PC-9 (cell line): ENCODE measurements around the gene LRFN4. TPM values are rescaled to one million over a fixed set of nuclear protein-coding genes. Genes with fewer than 3 reads are reported as not detected.

Experiments used
- BruUV-seq: library from RNA; stranded (reverse); fragments of 400-500 nt; replicated peaks from 2 replicates; lab custom pipeline; 2021; lab: Mats Ljungman, UMichigan
- CTCF ChIA-PET: fragments of 300-600 bp; sonication (Branson Sonifier 250); formaldehyde crosslinking; loops from one replicate; lab custom pipeline; 2022; ENCODE audit warnings: antibody characterized with exemption; lab: Charles Lee
- POLR2A ChIA-PET: fragments of 300-600 bp; sonication (Branson Sonifier 250); formaldehyde crosslinking; loops from one replicate; lab custom pipeline; 2022; ENCODE audit warnings: antibody characterized with exemption; ENCODE audit not compliant: unreplicated experiment; lab: Charles Lee
- DNase-seq, 2 experiments: peaks; one replicate each; pipeline versions ENCODE4 v3.0.0 to v3.0.0-alpha.2; 2015 to 2022; ENCODE audit warnings: mixed read lengths in 1 of 2
- H2AFZ ChIP-seq: fragments of 200-600 bp; sonication (generic); 2 replicates; pipeline ENCODE4 v1.8.1; 2017; ENCODE audit warnings: antibody characterized with exemption
- H3F3A ChIP-seq: fragments of 200-600 bp; sonication (generic); 2 replicates; pipeline ENCODE4 v1.8.1; 2017; ENCODE audit warnings: antibody characterized with exemption, mild to moderate bottlenecking, low read depth; ENCODE audit not compliant: insufficient read depth
- H3K27ac ChIP-seq: fragments of 200-600 bp; sonication (generic); 2 replicates; pipeline ENCODE4 v1.6.1; 2016; ENCODE audit warnings: mixed run types
- H3K27me3 ChIP-seq: fragments of 200-600 bp; sonication (generic); 2 replicates; pipeline ENCODE4 v1.6.1; 2016; ENCODE audit warnings: low read depth, mixed run types; ENCODE audit not compliant: insufficient read depth
- H3K36me3 ChIP-seq: fragments of 200-600 bp; sonication (generic); 2 replicates; pipeline ENCODE4 v1.6.1; 2016; ENCODE audit warnings: low read depth, mixed run types
- H3K4me1 ChIP-seq: fragments of 200-600 bp; sonication (generic); replicated peaks from 2 replicates; pipeline ENCODE4 v1.6.1; 2016; ENCODE audit warnings: mixed run types; ENCODE audit not compliant: insufficient read depth
- H3K4me2 ChIP-seq: fragments of 200-600 bp; sonication (generic); 2 replicates; pipeline ENCODE4 v1.6.1; 2017; ENCODE audit warnings: mixed run types
- H3K4me3 ChIP-seq: fragments of 200-600 bp; sonication (generic); 2 replicates; pipeline ENCODE4 v1.6.1; 2016; ENCODE audit warnings: mixed run types
- H3K79me2 ChIP-seq: fragments of 200-600 bp; sonication (generic); 2 replicates; pipeline ENCODE4 v1.6.1; 2017; ENCODE audit warnings: low read depth, mixed run types
- H3K9me2 ChIP-seq: fragments of 200-600 bp; sonication (generic); 2 replicates; pipeline ENCODE4 v1.8.1; 2017; ENCODE audit warnings: mild to moderate bottlenecking; ENCODE audit not compliant: insufficient read depth
- H3K9me3 ChIP-seq: fragments of 200-600 bp; sonication (generic); 2 replicates; pipeline ENCODE4 v1.8.1; 2016; ENCODE audit warnings: low read depth; ENCODE audit not compliant: insufficient read depth
- H4K20me1 ChIP-seq: fragments of 200-600 bp; sonication (generic); 2 replicates; pipeline ENCODE4 v1.8.1; 2017; ENCODE audit not compliant: insufficient read depth
- CTCF ChIP-seq: fragments of 200-600 bp; sonication (generic); conservative IDR thresholded peaks from 2 replicates; pipeline ENCODE4 v1.6.1; 2017; ENCODE audit warnings: mixed run types, antibody characterized with exemption, mild to moderate bottlenecking, moderate library complexity
- EZH2 ChIP-seq: fragments of 200-600 bp; sonication (generic); IDR thresholded peaks from 2 replicates; pipeline ENCODE4 v1.8.0; 2017; ENCODE audit warnings: antibody characterized with exemption, low read depth
- intact Hi-C: fragments of 100-400 bp; cut with micrococcal nuclease; formaldehyde crosslinking; loops from one replicate; pipeline ENCODE4 v1.10.0; 2022; ENCODE audit not compliant: unreplicated experiment
- total RNA-seq: library from RNA; stranded (reverse); gene quantifications from 2 replicates; pipeline ENCODE4 v1.2.3, GENCODE V29; 2021

Gene LRFN4
- total RNA-seq, 1 experiment from 2014 or later = 13.8 TPM

DNA sequence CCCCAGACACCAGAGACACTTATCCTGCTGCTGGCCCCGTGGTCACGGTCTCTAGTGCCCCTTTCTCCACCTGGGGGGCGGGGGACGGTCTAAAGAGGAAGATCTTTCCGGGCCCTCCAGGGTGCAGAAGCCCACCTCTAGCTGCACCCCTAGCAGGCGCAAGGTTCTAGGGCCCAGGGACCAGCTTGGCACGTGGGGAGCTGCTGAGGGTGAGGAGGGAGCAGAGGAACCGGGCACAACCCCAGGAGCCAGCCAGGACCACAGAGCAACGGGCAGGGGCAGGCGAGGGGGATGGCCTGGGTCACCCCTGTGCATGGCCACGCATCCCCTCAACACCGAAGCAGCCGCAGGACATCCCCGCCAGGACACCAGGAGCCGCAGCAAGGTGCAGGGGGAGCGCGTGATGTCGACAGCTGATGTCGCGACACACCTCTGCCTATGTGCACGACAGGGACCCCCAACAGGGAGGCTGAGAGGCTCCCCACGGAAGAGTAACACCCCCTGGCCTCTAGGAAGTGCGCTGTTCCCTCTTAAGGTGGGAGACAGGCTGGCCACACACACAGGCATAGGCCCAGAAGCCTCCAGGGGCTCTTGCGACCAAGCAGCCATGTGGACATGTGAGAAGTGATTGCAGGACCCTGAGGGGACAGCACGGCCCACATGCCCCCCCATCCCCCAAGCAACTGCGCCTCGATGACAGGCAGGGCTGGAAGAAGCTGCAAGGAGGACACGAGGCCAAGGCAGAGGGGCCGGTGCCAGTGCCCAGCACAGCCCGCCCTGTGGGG, 5.1 kb downstream of the LRFN4 start:
- DNase-seq = no peak
- Histone ChIP-seq H3K9me2 (no peaks in the 10 kb centered on the region), H4K20me1 (no peaks in the 10 kb centered on the region), H3F3A (peaks cover 6% of the 10 kb centered on the region; the same call in 1 of the 2 replicates), H3K4me2 (no peak overlapping the region), H3K27me3 (no peaks in the 10 kb centered on the region), H3K4me3 (no peak overlapping the region), H2AFZ (no peak overlapping the region), H3K9me3 (no peaks in the 10 kb centered on the region), H3K4me1 (0 out of 2 replicates have a peak, but pooled peaks cover 3% of the 10 kb centered on the region), H3K79me2 (0 out of 2 replicates have a peak, but pooled peaks cover 5% of the 10 kb centered on the region), H3K36me3 (no peaks in the 10 kb centered on the region), H3K27ac (no peak overlapping the region)
- CTCF ChIA-PET = no interaction called here
- no TSS peak for BruUV-seq
- intact Hi-C loops = no loop called here
- TF ChIP-seq EZH2 (no peak), CTCF (no peak)
- POLR2A ChIA-PET = no interaction called here

DNA sequence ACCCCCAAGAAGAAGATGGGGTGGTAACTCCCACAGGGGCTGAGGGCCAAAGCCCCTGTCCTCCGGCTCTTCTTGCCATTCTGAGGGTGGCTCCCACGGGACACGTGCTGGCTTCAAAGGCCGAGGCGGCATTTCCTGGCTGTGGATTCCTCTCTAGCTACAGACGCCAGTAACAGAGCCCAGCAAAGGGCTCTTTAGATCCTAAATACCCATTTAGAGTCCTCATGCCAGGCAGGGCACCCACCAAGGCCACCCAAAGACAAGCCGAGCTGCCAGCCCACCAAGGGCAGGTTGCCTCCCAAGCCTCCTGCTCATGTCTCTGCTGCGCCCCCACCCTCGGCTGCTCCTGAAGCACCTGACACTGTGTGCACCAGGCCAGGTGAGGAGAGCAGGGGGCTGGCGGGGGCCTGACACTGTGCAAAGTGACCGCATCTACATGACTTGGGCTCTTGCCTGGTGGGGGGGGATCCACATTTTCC, 5.7 kb downstream of the LRFN4 start:
- POLR2A ChIA-PET = no interaction called here
- Histone ChIP-seq H3K4me3 (no peak overlapping the region), H3K4me1 (0 out of 2 replicates have a peak, but pooled peaks cover 2% of the 10 kb centered on the region)

More for the DNA sequence above, 5.7 kb downstream of the LRFN4 start:
- CTCF ChIA-PET = no interaction called here
- Histone ChIP-seq H3K4me2 (no peak overlapping the region), H2AFZ (no peak overlapping the region), H3K9me2 (no peaks in the 10 kb centered on the region), H3K79me2 (0 out of 2 replicates have a peak, but pooled peaks cover 2% of the 10 kb centered on the region), H3K27ac (no peak overlapping the region), H4K20me1 (no peaks in the 10 kb centered on the region), H3K36me3 (no peaks in the 10 kb centered on the region), H3K27me3 (no peaks in the 10 kb centered on the region), H3F3A (peaks cover 4% of the 10 kb centered on the region; the same call in 1 of the 2 replicates), H3K9me3 (no peaks in the 10 kb centered on the region)
- intact Hi-C loops = no loop called here
- BruUV-seq = no TSS peak
- no peak for DNase-seq
- TF ChIP-seq EZH2 (no peak), CTCF (no peak)
